KMS-11 (cell line): ENCODE measurements around the gene GCM1.

ENCODE experiments used
- H2AFZ ChIP-seq: fragments of 200-600 bp; sonication (generic); 2 replicates; pipeline ENCODE4 v1.6.1; 2016; ENCODE audit warnings: antibody characterized with exemption, mixed run types, low read depth
- H3K27ac ChIP-seq: fragments of 200-600 bp; sonication (generic); 2 replicates; pipeline ENCODE4 v1.6.1; 2016; ENCODE audit warnings: mild to moderate bottlenecking, mixed run types
- H3K27me3 ChIP-seq: fragments of 200-600 bp; sonication (generic); 2 replicates; pipeline ENCODE4 v1.6.1; 2017; ENCODE audit warnings: mild to moderate bottlenecking, low read depth, mixed run types, moderate library complexity; ENCODE audit not compliant: insufficient read depth
- H3K36me3 ChIP-seq: fragments of 200-600 bp; sonication (generic); 2 replicates; pipeline ENCODE4 v1.6.1; 2017; ENCODE audit warnings: mild to moderate bottlenecking, mixed run types; ENCODE audit not compliant: insufficient read depth
- H3K4me1 ChIP-seq: fragments of 200-600 bp; sonication (generic); 2 replicates; pipeline ENCODE4 v1.6.1; 2016; ENCODE audit warnings: mild to moderate bottlenecking, low read depth, mixed run types; ENCODE audit not compliant: poor library complexity, severe bottlenecking
- H3K4me2 ChIP-seq: fragments of 200-600 bp; sonication (generic); 2 replicates; pipeline ENCODE4 v1.7.0; 2016; ENCODE audit warnings: mild to moderate bottlenecking, mixed run types
- H3K4me3 ChIP-seq: fragments of 200-600 bp; sonication (generic); IDR thresholded peaks from 2 replicates; pipeline ENCODE4 v1.6.1; 2017; ENCODE audit warnings: low read depth, low read length, mixed read lengths; ENCODE audit not compliant: insufficient read depth
- H3K79me2 ChIP-seq: fragments of 200-600 bp; sonication (generic); 2 replicates; pipeline ENCODE4 v1.6.1; 2016; ENCODE audit warnings: low read depth, mixed run types; ENCODE audit not compliant: insufficient read depth
- H3K9ac ChIP-seq: fragments of 200-600 bp; sonication (generic); 2 replicates; pipeline ENCODE4 v1.6.1; 2016; ENCODE audit warnings: mild to moderate bottlenecking, mixed run types
- H4K20me1 ChIP-seq: fragments of 200-600 bp; sonication (generic); 2 replicates; pipeline ENCODE4 v1.6.1; 2016; ENCODE audit warnings: mild to moderate bottlenecking, mixed run types; ENCODE audit not compliant: insufficient read depth
- TF ChIP-seq, protein P1 (sequence below): fragments of 200-600 bp; sonication (generic); conservative IDR thresholded peaks from 2 replicates; pipeline ENCODE4 v1.6.1; 2017; ENCODE audit warnings: low read depth, mild to moderate bottlenecking, antibody characterized with exemption, low read length, moderate library complexity, mixed read lengths

Gene GCM1, protein sequence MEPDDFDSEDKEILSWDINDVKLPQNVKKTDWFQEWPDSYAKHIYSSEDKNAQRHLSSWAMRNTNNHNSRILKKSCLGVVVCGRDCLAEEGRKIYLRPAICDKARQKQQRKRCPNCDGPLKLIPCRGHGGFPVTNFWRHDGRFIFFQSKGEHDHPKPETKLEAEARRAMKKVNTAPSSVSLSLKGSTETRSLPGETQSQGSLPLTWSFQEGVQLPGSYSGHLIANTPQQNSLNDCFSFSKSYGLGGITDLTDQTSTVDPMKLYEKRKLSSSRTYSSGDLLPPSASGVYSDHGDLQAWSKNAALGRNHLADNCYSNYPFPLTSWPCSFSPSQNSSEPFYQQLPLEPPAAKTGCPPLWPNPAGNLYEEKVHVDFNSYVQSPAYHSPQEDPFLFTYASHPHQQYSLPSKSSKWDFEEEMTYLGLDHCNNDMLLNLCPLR

DNA sequence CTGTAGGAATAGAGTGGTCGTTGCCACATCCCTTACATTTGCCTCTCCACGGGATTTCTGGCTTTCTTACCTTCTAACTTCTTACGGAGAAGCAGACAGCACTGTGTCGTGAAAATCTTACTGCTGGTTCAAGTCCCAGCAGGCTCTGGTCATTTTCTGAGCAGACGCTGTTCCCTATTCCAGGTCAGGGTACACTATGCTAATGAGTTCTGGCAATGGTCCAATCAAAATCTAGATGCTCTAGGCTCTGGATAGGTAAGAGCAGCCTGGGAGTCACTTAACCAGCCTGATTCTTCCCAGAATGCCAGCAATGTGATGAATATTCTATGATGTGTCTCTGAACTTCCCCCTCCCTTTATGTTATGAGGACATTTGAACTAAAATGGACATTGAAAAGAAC is at the start of gene GCM1:
Gene GCM1, minus strand, starts transcription at position 158 of the 400 bp plus-strand sequence. CDS start 3,209 bp downstream, outside the sequence.
- no peaks in the 10 kb centered on the region for H3K79me2 ChIP-seq
- H3K36me3 ChIP-seq = no peaks in the 10 kb centered on the region
- H3K4me1 ChIP-seq = no peaks in the 10 kb centered on the region
- no peak within 1 kb of the TSS for H3K27ac ChIP-seq
- TF ChIP-seq, protein P1, sequence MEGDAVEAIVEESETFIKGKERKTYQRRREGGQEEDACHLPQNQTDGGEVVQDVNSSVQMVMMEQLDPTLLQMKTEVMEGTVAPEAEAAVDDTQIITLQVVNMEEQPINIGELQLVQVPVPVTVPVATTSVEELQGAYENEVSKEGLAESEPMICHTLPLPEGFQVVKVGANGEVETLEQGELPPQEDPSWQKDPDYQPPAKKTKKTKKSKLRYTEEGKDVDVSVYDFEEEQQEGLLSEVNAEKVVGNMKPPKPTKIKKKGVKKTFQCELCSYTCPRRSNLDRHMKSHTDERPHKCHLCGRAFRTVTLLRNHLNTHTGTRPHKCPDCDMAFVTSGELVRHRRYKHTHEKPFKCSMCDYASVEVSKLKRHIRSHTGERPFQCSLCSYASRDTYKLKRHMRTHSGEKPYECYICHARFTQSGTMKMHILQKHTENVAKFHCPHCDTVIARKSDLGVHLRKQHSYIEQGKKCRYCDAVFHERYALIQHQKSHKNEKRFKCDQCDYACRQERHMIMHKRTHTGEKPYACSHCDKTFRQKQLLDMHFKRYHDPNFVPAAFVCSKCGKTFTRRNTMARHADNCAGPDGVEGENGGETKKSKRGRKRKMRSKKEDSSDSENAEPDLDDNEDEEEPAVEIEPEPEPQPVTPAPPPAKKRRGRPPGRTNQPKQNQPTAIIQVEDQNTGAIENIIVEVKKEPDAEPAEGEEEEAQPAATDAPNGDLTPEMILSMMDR = no peak
- H3K4me3 ChIP-seq = no peak within 1 kb of the TSS
- H3K27me3 ChIP-seq = no peaks in the 10 kb centered on the region
- no peak within 1 kb of the TSS for H3K4me2 ChIP-seq
- no peak within 1 kb of the TSS for H3K9ac ChIP-seq
- no peak within 1 kb of the TSS for H2AFZ ChIP-seq
- H4K20me1 ChIP-seq = no peaks in the 10 kb centered on the region

DNA sequence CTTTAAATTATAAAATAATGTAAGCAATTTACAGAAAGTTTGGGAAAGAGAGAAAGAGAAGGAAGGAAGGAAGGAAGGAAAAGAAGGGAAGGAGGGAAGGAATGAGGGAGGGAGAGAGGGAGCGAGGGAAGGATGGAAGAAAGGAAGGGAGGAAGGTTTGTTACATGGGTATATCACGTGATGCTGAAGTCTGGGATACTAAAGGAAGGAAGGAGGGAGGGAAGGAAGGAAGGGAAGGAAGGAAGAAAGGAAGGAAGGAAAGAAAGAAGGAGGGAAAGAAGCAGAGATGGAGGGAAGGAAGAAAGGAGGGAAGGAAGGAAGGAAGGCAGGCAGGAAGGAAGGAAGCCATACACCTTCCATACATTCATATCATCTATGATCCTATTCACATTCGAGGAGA is 48.9 kb upstream of the GCM1 start:
- TF ChIP-seq, protein P1 = no peak
- Histone ChIP-seq H2AFZ (no peak overlapping the region), H3K36me3 (no peaks in the 10 kb centered on the region), H3K79me2 (no peaks in the 10 kb centered on the region), H3K9ac (no peak overlapping the region), H4K20me1 (no peaks in the 10 kb centered on the region), H3K4me2 (no peak overlapping the region), H3K27me3 (no peaks in the 10 kb centered on the region), H3K27ac (no peak overlapping the region), H3K4me3 (no peak overlapping the region), H3K4me1 (peaks cover 6% of the 10 kb centered on the region)

DNA sequence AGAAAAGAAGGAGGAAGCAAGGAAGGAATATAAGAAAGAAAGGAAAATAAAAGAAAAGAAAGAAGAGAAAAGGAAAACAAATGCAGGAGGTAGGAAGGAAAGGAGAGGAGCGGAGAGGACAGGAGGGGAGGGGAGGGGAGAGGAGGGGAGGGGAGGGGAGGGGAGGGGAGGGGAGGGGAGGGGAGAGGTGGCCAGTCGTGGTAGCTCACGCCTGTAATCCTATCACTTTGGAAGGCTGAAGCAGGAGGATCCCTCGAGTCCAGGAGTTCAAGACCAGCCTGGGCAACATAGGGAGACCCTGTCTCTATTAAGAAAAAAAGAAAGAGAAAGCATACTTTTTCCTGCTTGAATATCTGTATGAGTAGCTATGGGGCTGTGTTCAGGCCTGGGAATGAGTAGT is 46.4 kb upstream of the GCM1 start:
- no peak overlapping the region for H3K4me2 ChIP-seq
- no peak overlapping the region for H3K4me3 ChIP-seq
- no peaks in the 10 kb centered on the region for H4K20me1 ChIP-seq
- no peak overlapping the region for H3K9ac ChIP-seq
- TF ChIP-seq, protein P1 = no peak
- H3K79me2 ChIP-seq = no peaks in the 10 kb centered on the region
- H3K36me3 ChIP-seq = no peaks in the 10 kb centered on the region
- H2AFZ ChIP-seq = no peak overlapping the region
- H3K4me1 ChIP-seq = no peaks in the 10 kb centered on the region
- H3K27ac ChIP-seq = no peak overlapping the region
- H3K27me3 ChIP-seq = no peaks in the 10 kb centered on the region

DNA sequence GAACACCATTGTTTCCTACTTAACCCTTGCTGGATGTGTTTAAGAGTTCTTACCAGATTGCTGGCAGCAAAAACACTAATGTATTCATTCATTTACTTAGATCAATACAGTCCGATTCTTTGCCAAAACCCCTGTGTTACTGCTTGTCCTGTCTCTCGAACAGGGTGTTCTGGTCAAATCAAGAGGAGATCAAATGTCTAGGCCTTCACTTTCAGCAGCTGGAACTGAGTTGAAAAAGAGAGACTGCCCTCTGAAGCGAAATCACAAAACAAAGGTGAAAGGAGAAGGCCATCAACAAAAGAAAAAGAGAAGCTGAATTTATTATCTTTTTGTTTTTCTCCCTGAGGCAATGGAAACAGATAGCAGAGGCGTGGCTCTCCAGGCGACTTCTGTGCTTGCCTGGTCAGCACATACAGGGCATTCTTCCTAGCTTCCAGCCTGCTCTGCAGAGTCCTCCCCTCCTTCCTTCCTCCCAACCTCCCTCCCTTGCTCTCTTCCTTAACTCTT is 44.1 kb upstream of the GCM1 start:
- no peaks in the 10 kb centered on the region for H3K79me2 ChIP-seq
- H3K4me3 ChIP-seq = no peak overlapping the region
- no peak overlapping the region for H3K27ac ChIP-seq
- H3K27me3 ChIP-seq = no peaks in the 10 kb centered on the region
- H4K20me1 ChIP-seq = no peaks in the 10 kb centered on the region
- H3K9ac ChIP-seq = no peak overlapping the region
- TF ChIP-seq, protein P1 = no peak
- H2AFZ ChIP-seq = no peak overlapping the region
- H3K4me2 ChIP-seq = no peak overlapping the region
- no peaks in the 10 kb centered on the region for H3K4me1 ChIP-seq
- no peaks in the 10 kb centered on the region for H3K36me3 ChIP-seq
